Measurements from ENCODE around the gene CKAP2L. TPM values are rescaled to one million over a fixed set of nuclear protein-coding genes. Genes with fewer than 3 reads are reported as not detected.

The CKAP2L gene
- total RNA-seq, 3 donors from 2014 or later (not counting 1 experiment from before 2014, with no cell fraction given) = 1.2 to 3.4 (median 1.2) TPM

GRCh38 chr2:112714836-112715631 is 49.4 kb downstream of the CKAP2L start:
- H3K27me3 ChIP-seq (ENCODE audit: control insufficient read depth, insufficient read depth, low read length) = no peaks in the 10 kb centered on the region
- Mint-ChIP-seq H3K4me3 (no peak overlapping the region), H3K27ac (no peak overlapping the region), H3K9me3 (no peaks in the 10 kb centered on the region), H3K4me1 (peaks cover 0 to 21% of the 10 kb centered on the region in 2 donors), H3K27me3 (ENCODE audit: low read depth in 2 of 2) (peaks cover 0 to 9% of the 10 kb centered on the region in 2 donors), H3K36me3 (no peaks in the 10 kb centered on the region)
- H3K4me1 ChIP-seq (ENCODE audit: control insufficient read depth, insufficient read depth, low read length) = peaks cover 5% of the 10 kb centered on the region
- no peak overlapping the region for H3K27ac ChIP-seq (ENCODE audit: low read length)
- no peaks in the 10 kb centered on the region for H3K9me3 ChIP-seq (ENCODE audit: control insufficient read depth, insufficient read depth, low read length)
- intact Hi-C loops (cut with micrococcal nuclease) = no loop called here
- no peak for ATAC-seq
- DNase-seq = no peak
- TF ChIP-seq, protein P1, sequence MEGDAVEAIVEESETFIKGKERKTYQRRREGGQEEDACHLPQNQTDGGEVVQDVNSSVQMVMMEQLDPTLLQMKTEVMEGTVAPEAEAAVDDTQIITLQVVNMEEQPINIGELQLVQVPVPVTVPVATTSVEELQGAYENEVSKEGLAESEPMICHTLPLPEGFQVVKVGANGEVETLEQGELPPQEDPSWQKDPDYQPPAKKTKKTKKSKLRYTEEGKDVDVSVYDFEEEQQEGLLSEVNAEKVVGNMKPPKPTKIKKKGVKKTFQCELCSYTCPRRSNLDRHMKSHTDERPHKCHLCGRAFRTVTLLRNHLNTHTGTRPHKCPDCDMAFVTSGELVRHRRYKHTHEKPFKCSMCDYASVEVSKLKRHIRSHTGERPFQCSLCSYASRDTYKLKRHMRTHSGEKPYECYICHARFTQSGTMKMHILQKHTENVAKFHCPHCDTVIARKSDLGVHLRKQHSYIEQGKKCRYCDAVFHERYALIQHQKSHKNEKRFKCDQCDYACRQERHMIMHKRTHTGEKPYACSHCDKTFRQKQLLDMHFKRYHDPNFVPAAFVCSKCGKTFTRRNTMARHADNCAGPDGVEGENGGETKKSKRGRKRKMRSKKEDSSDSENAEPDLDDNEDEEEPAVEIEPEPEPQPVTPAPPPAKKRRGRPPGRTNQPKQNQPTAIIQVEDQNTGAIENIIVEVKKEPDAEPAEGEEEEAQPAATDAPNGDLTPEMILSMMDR (IDR thresholded peaks at IDR 0.05) = no peak
- H3K36me3 ChIP-seq (ENCODE audit: control insufficient read depth, insufficient read depth, low read length) = no peaks in the 10 kb centered on the region
- WGBS (ENCODE audit: insufficient coverage) = 96% methylated on average over 7 of the region's 7 CpGs
- H3K4me3 ChIP-seq (ENCODE audit: low read length) = no peak overlapping the region

DNA sequence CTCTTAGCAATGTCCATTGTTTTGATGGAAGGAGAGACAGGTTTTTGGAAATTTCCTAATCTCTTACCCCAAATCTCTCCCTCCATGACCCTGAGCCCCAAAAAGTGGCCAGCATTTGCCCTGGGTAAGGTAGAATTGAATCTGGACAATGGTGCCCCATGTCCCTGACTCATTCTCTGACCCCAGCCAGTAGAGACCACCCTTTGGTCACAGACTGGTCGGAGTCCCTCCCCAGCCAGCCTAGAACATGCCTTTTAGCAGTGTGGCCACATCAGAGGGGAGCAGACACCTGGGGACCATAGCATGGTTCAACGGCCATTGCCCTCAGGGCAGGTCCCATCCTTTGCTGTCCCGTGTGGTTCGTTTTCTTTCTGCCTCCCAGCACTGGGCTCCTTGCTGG is 50.1 kb downstream of the CKAP2L start:
- no peak overlapping the region for H3K27ac ChIP-seq (ENCODE audit: low read length)
- H3K4me3 ChIP-seq (ENCODE audit: low read length) = no peak overlapping the region
- DNase-seq = no peak
- 87% methylated on average over 4 of the region's 4 CpGs for WGBS (ENCODE audit: insufficient coverage)
- intact Hi-C loops (cut with micrococcal nuclease) = no loop called here
- ATAC-seq = no peak
- H3K9me3 ChIP-seq (ENCODE audit: control insufficient read depth, insufficient read depth, low read length) = no peaks in the 10 kb centered on the region
- H3K27me3 ChIP-seq (ENCODE audit: control insufficient read depth, insufficient read depth, low read length) = no peaks in the 10 kb centered on the region
- peaks cover 11% of the 10 kb centered on the region for H3K4me1 ChIP-seq (ENCODE audit: control insufficient read depth, insufficient read depth, low read length)
- Mint-ChIP-seq H3K36me3 (no peaks in the 10 kb centered on the region), H3K27ac (no peak overlapping the region), H3K4me3 (no peak overlapping the region), H3K4me1 (peaks cover 1 to 28% of the 10 kb centered on the region in 2 donors), H3K27me3 (ENCODE audit: low read depth in 2 of 2) (peaks cover 0 to 6% of the 10 kb centered on the region in 2 donors), H3K9me3 (no peaks in the 10 kb centered on the region)
- no peaks in the 10 kb centered on the region for H3K36me3 ChIP-seq (ENCODE audit: control insufficient read depth, insufficient read depth, low read length)
- TF ChIP-seq, protein P1 (IDR thresholded peaks at IDR 0.05) = no peak

GRCh38 chr2:112713926-112714325 is 50.5 kb downstream of the CKAP2L start:
- Histone ChIP-seq H3K36me3 (ENCODE audit: control insufficient read depth, insufficient read depth, low read length) (no peaks in the 10 kb centered on the region), H3K27me3 (ENCODE audit: control insufficient read depth, insufficient read depth, low read length) (no peaks in the 10 kb centered on the region), H3K4me3 (ENCODE audit: low read length) (no peak overlapping the region), H3K9me3 (ENCODE audit: control insufficient read depth, insufficient read depth, low read length) (no peaks in the 10 kb centered on the region), H3K4me1 (ENCODE audit: control insufficient read depth, insufficient read depth, low read length) (peaks cover 15% of the 10 kb centered on the region), H3K27ac (ENCODE audit: low read length) (no peak overlapping the region)
- Mint-ChIP-seq H3K4me3 (no peak overlapping the region), H3K36me3 (no peaks in the 10 kb centered on the region), H3K4me1 (peaks cover 5 to 32% of the 10 kb centered on the region in 2 donors), H3K9me3 (no peaks in the 10 kb centered on the region), H3K27me3 (ENCODE audit: low read depth in 2 of 2) (peaks cover 0 to 5% of the 10 kb centered on the region in 2 donors), H3K27ac (no peak overlapping the region)
- TF ChIP-seq, protein P1 (IDR thresholded peaks at IDR 0.05) = no peak
- WGBS (ENCODE audit: insufficient coverage) = 94% methylated on average over 4 of the region's 7 CpGs
- ATAC-seq (no peak), DNase-seq (no peak)
- intact Hi-C loops (cut with micrococcal nuclease) = no loop called here

DNA sequence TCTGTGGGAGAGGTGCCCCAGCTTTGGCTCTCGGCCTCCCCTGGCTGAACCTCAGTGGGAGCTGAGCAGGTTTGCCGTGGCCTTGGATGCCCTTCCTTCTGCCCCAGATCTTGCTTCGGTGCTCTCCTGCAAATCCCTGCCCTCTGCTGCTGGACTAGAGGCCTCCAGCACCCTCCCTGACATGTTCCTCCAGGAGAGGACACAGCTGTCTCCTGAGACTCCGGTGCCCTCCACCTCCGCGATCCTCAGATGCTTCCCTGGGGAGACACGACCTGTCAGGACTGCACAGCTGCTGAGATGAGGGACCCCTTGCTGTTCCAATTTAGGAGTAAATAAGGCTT is 50.9 kb downstream of the CKAP2L start:
- Histone ChIP-seq H3K4me1 (ENCODE audit: control insufficient read depth, insufficient read depth, low read length) (peaks cover 17% of the 10 kb centered on the region), H3K27ac (ENCODE audit: low read length) (no peak overlapping the region), H3K36me3 (ENCODE audit: control insufficient read depth, insufficient read depth, low read length) (no peaks in the 10 kb centered on the region), H3K27me3 (ENCODE audit: control insufficient read depth, insufficient read depth, low read length) (no peaks in the 10 kb centered on the region), H3K4me3 (ENCODE audit: low read length) (no peak overlapping the region), H3K9me3 (ENCODE audit: control insufficient read depth, insufficient read depth, low read length) (no peaks in the 10 kb centered on the region)
- intact Hi-C loops (cut with micrococcal nuclease) = no loop called here
- H3K4me3 Mint-ChIP-seq = no peak overlapping the region
- DNase-seq (no peak), ATAC-seq (no peak)
- peaks cover 9 to 36% of the 10 kb centered on the region in 2 donors for H3K4me1 Mint-ChIP-seq
- H3K9me3 Mint-ChIP-seq = no peaks in the 10 kb centered on the region
- no peaks in the 10 kb centered on the region for H3K36me3 Mint-ChIP-seq
- peaks cover 0 to 2% of the 10 kb centered on the region in 2 donors for H3K27me3 Mint-ChIP-seq (ENCODE audit: low read depth in 2 of 2)
- WGBS (ENCODE audit: insufficient coverage) = 88% methylated on average over 7 of the region's 7 CpGs
- TF ChIP-seq, protein P1 (IDR thresholded peaks at IDR 0.05) = no peak
- H3K27ac Mint-ChIP-seq = no peak overlapping the region

Data from natural killer cell (primary cell).